ENCODE results near the gene NSD1.

Gene NSD1

GRCh38 chr5:177313561-177314259, 180.1 kb downstream of the NSD1 start:
- TF ChIP-seq TAF1 (IDR thresholded peaks at IDR 0.05; ENCODE audit: borderline replicate concordance, insufficient read depth, low read length) (no peak), SIN3A (IDR thresholded peaks at IDR 0.05; ENCODE audit: borderline replicate concordance, insufficient read depth, low read length) (no peak), POLR2AphosphoS5 (IDR thresholded peaks at IDR 0.05; ENCODE audit: low read depth, low read length) (no peak), REST (IDR thresholded peaks at IDR 0.05; ENCODE audit: insufficient read depth in 1 of 2, low read depth in 2 of 2, low read length in 2 of 2) (no peak), FOXP2 (optimal IDR thresholded peaks at IDR 0.05; ENCODE audit: borderline replicate concordance, extremely low read depth, extremely low read length, insufficient read depth) (no peak)

- TF ChIP-seq POLR2AphosphoS5 (IDR thresholded peaks at IDR 0.05; ENCODE audit: low read depth, low read length) (no peak), REST (IDR thresholded peaks at IDR 0.05; ENCODE audit: insufficient read depth in 1 of 2, low read depth in 2 of 2, low read length in 2 of 2) (no peak), FOXP2 (optimal IDR thresholded peaks at IDR 0.05; ENCODE audit: borderline replicate concordance, extremely low read depth, extremely low read length, insufficient read depth) (no peak), TAF1 (IDR thresholded peaks at IDR 0.05; ENCODE audit: borderline replicate concordance, insufficient read depth, low read length) (no peak), SIN3A (IDR thresholded peaks at IDR 0.05; ENCODE audit: borderline replicate concordance, insufficient read depth, low read length) (no peak)
These were observed 181.1 kb downstream of the NSD1 start for GRCh38 chr5:177314376-177315342.

GRCh38 chr5:177315411-177315810, 181.8 kb downstream of the NSD1 start:
- TF ChIP-seq FOXP2 (optimal IDR thresholded peaks at IDR 0.05; ENCODE audit: borderline replicate concordance, extremely low read depth, extremely low read length, insufficient read depth) = no peak
- no peak for TF ChIP-seq TAF1 (IDR thresholded peaks at IDR 0.05; ENCODE audit: borderline replicate concordance, insufficient read depth, low read length)
- no peak for TF ChIP-seq SIN3A (IDR thresholded peaks at IDR 0.05; ENCODE audit: borderline replicate concordance, insufficient read depth, low read length)

GRCh38 chr5:177316005-177316404, 182.4 kb downstream of the NSD1 start:
- TF ChIP-seq REST (IDR thresholded peaks at IDR 0.05; ENCODE audit: insufficient read depth in 1 of 2, low read depth in 2 of 2, low read length in 2 of 2) = no peak
- no peak for TF ChIP-seq SIN3A (IDR thresholded peaks at IDR 0.05; ENCODE audit: borderline replicate concordance, insufficient read depth, low read length)
- no peak for TF ChIP-seq POLR2AphosphoS5 (IDR thresholded peaks at IDR 0.05; ENCODE audit: low read depth, low read length)
- TF ChIP-seq FOXP2 (optimal IDR thresholded peaks at IDR 0.05; ENCODE audit: borderline replicate concordance, extremely low read depth, extremely low read length, insufficient read depth) = no peak
- TF ChIP-seq TAF1 (IDR thresholded peaks at IDR 0.05; ENCODE audit: borderline replicate concordance, insufficient read depth, low read length) = no peak

GRCh38 chr5:177317959-177318377, 184.4 kb downstream of the NSD1 start:
- no peak for TF ChIP-seq REST (IDR thresholded peaks at IDR 0.05; ENCODE audit: insufficient read depth in 1 of 2, low read depth in 2 of 2, low read length in 2 of 2)
- TF ChIP-seq POLR2AphosphoS5 (IDR thresholded peaks at IDR 0.05; ENCODE audit: low read depth, low read length) = no peak
- no peak for TF ChIP-seq SIN3A (IDR thresholded peaks at IDR 0.05; ENCODE audit: borderline replicate concordance, insufficient read depth, low read length)
- TF ChIP-seq TAF1 (IDR thresholded peaks at IDR 0.05; ENCODE audit: borderline replicate concordance, insufficient read depth, low read length) = no peak
- no peak for TF ChIP-seq FOXP2 (optimal IDR thresholded peaks at IDR 0.05; ENCODE audit: borderline replicate concordance, extremely low read depth, extremely low read length, insufficient read depth)

All from PFSK-1 (cell line).